ENCODE measurements around the gene GPR132. TPM values are rescaled to one million over a fixed set of nuclear protein-coding genes. Genes with fewer than 3 reads are reported as not detected.

Gene GPR132
- total RNA-seq, 1 donor from 2014 or later = 0.24 TPM

DNA sequence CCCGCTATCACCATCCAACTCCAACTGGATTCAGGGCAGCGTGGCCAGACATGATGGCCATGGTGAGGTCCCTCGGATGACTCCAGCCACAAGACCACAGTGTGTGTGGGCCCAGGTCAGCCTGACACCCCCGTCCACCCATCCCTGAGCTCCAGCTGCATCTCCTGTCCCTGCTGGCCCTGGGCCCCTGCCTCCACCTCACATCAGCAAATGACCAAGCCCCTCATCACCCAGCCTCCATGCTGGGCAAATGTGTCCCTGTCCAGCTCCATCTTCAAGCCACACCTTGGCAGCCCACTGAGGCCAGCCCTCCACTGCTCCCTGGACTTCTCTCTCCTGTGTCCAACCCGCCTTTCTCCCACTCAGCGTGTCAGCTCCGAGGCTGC is 3.2 kb downstream of the GPR132 start:
- no peaks in the 10 kb centered on the region for H3K36me3 Mint-ChIP-seq
- TF ChIP-seq, protein P1, sequence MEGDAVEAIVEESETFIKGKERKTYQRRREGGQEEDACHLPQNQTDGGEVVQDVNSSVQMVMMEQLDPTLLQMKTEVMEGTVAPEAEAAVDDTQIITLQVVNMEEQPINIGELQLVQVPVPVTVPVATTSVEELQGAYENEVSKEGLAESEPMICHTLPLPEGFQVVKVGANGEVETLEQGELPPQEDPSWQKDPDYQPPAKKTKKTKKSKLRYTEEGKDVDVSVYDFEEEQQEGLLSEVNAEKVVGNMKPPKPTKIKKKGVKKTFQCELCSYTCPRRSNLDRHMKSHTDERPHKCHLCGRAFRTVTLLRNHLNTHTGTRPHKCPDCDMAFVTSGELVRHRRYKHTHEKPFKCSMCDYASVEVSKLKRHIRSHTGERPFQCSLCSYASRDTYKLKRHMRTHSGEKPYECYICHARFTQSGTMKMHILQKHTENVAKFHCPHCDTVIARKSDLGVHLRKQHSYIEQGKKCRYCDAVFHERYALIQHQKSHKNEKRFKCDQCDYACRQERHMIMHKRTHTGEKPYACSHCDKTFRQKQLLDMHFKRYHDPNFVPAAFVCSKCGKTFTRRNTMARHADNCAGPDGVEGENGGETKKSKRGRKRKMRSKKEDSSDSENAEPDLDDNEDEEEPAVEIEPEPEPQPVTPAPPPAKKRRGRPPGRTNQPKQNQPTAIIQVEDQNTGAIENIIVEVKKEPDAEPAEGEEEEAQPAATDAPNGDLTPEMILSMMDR (conservative IDR thresholded peaks at IDR 0.05) = no peak
- no peaks in the 10 kb centered on the region for H3K9me3 Mint-ChIP-seq
- peaks cover 9% of the 10 kb centered on the region for H3K4me1 Mint-ChIP-seq (ENCODE audit: unreplicated experiment)
- no peak for DNase-seq (ENCODE audit: extremely low spot score, unreplicated experiment)
- H3K27ac Mint-ChIP-seq = no peak overlapping the region
- no peak overlapping the region for H3K4me3 Mint-ChIP-seq
- H3K27me3 Mint-ChIP-seq = peaks cover 3% of the 10 kb centered on the region

DNA sequence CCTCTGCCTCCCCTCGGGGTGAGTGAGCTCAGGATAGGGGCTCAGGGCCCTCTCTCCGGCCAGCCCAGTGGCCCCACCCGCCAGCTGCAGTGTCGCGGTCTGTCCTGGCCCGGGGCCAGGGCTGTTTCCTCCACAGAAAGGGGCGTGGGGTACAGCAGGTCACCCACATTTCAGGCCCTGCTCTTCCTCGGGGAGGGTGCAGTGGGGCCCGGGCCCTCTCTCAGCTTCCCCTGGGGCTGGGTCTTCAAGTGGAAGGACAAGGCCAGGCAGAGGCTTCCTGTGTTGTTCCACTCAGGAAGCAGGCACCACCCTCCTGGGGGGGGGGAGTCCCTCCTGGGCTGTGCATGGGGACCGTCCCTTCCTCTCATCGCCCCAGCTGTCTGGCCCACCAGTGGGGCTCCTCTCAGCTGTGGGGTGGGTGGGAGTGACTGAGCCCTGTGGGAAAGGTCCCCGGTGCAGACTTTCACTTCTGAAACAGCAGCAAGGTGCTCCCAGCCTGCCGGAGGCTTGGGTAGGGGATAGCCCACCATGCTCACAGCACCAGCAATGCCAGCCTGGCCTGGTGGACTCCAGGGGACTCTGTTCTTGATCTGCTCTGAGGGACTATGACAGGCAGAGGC is 3.7 kb downstream of the GPR132 start:
- DNase-seq (ENCODE audit: extremely low spot score, unreplicated experiment) = no peak
- H3K27ac Mint-ChIP-seq = no peak overlapping the region
- H3K9me3 Mint-ChIP-seq = no peaks in the 10 kb centered on the region
- peaks cover 12% of the 10 kb centered on the region for H3K4me1 Mint-ChIP-seq (ENCODE audit: unreplicated experiment)
- TF ChIP-seq, protein P1 (conservative IDR thresholded peaks at IDR 0.05) = no peak
- no peak overlapping the region for H3K4me3 Mint-ChIP-seq
- H3K36me3 Mint-ChIP-seq = no peaks in the 10 kb centered on the region
- peaks cover 3% of the 10 kb centered on the region for H3K27me3 Mint-ChIP-seq

DNA sequence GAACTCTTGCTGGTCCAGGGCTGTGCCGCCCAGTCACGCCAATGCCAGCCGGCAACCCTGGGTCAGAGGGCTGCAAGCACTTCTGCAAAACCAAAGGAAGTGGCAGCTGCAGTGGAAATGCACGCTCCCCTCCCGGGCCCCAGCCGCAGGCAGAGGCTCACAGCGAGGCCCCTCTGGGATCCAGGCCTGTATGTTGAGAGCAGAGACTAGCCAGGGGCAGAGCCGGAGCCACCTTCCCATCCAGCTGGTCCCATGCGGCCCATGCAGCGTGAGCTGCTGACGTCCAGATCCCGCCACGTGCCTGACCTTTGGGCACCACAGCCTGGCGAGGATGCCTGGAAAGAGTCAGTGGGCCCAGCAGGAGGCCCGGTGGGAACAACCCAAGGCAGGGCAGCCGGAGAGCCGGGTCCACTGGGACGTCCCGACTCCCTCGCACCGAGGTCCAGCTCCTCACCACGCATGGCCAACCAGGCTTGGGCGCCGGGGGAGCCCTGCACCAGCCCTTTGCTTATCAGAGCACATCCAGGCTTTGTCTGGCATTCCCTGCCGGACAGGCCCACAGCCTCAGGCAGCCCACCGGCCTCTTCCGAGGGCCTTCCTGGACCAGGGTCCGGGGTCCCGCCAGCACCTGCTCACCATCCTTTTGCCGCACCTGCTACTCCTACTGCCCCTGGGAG is 4.3 kb downstream of the GPR132 start:
- DNase-seq (ENCODE audit: extremely low spot score, unreplicated experiment) = no peak
- Mint-ChIP-seq H3K27ac (no peak overlapping the region), H3K36me3 (no peaks in the 10 kb centered on the region), H3K9me3 (no peaks in the 10 kb centered on the region), H3K4me1 (ENCODE audit: unreplicated experiment) (peaks cover 12% of the 10 kb centered on the region), H3K27me3 (peaks cover 3% of the 10 kb centered on the region), H3K4me3 (no peak overlapping the region)
- TF ChIP-seq, protein P1 (conservative IDR thresholded peaks at IDR 0.05) = no peak

DNA sequence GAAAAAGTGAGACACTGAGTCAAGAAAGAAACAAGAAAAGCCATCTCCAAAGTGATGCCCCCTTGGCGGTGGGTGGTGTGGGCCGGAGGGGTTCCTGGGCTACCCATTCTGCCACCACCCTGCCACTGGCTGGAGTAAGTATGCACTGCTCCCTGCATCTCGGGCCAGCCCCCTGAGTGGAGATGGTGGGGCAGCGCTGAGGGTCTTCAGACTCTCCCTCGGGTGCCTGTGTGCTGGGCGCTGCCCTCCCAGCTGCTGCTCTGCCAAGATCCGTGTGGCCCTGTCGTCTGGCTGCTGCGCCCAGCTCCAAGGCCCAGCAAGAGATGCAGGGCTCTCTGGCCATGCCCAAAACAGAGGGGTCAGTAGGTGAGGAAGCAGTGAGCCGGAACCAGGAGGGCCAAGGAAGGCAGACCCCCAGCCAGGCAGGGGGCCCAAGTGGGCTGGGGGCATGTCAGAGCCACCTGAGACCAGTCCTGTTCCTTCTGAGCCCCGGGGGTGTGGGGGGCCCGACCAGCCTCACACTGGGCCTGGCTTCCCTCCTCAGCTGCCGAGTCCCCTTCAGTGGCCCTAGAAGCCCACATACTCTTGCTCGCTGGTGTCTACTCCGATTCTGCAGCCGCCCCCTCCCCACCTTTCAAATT is 5.2 kb downstream of the GPR132 start:
- H3K9me3 Mint-ChIP-seq = no peaks in the 10 kb centered on the region
- H3K27me3 Mint-ChIP-seq = peaks cover 3% of the 10 kb centered on the region
- TF ChIP-seq, protein P1 (conservative IDR thresholded peaks at IDR 0.05) = no peak
- H3K36me3 Mint-ChIP-seq = no peaks in the 10 kb centered on the region
- H3K27ac Mint-ChIP-seq = peak overlapping the region; percentile 75
- no peak for DNase-seq (ENCODE audit: extremely low spot score, unreplicated experiment)
- H3K4me3 Mint-ChIP-seq = no peak overlapping the region
- H3K4me1 Mint-ChIP-seq (ENCODE audit: unreplicated experiment) = peaks cover 12% of the 10 kb centered on the region

DNA sequence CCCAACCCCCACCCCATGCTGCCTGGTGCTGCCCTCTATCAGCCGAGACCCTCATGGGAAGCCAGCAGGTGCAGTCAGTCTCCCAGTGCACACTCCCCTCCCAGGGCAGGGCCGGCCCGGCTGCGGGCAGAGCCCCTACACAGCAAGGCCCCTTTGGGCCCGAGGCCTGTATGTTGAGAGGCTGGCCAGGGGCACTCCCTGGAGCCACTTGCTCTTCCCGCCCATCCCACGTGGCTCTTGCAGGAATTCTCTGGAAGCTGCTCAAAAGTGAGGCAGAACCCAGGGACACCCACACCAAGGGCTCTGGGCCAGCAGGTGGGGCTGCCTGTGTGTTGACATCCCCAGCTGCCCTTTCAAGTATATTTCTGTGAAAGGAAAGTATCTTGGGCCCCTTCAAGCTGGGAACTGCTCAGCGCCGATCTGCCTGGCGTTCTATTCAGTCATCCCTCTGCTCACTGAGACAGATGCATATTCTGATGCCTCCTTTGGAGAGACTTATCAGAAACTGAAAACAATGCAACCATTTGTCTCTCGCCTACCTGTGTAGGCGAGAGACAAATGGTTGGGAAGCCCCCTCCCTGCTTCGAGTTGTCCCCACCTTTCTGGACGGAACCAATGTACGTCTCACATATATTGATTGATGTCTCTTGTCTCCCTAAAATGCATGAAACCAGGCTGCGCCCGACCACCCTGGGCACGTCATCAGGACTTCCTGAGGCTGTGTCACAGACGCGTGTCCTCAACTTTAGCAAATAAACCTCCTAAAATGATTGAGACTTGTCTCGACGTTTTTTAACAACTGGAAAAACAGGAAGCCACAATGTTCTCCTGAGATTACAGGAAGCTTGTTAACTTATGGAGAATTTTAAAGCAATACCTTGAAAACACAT is 6.0 kb downstream of the GPR132 start:
- TF ChIP-seq, protein P1 (conservative IDR thresholded peaks at IDR 0.05) = no peak
- peaks cover 12% of the 10 kb centered on the region for H3K4me1 Mint-ChIP-seq (ENCODE audit: unreplicated experiment)
- DNase-seq (ENCODE audit: extremely low spot score, unreplicated experiment) = no peak
- no peaks in the 10 kb centered on the region for H3K9me3 Mint-ChIP-seq
- peak overlapping the region; percentile 75 for H3K27ac Mint-ChIP-seq
- H3K4me3 Mint-ChIP-seq = no peak overlapping the region
- H3K36me3 Mint-ChIP-seq = no peaks in the 10 kb centered on the region
- peaks cover 3% of the 10 kb centered on the region for H3K27me3 Mint-ChIP-seq

All from type B pancreatic cell (in vitro differentiated cells).